Epithelial cell of esophagus (primary cell): Measurements from ENCODE around the gene EVC.

ENCODE experiments used
- DNase-seq: peaks from one replicate; pipeline ENCODE4 v3.0.0; 2010; ENCODE audit warnings: low read depth
- H3K4me3 ChIP-seq: 2 replicates; pipeline ENCODE4 v1.5.1; 2011; ENCODE audit warnings: mild to moderate bottlenecking, low read length, control low read depth
- CTCF ChIP-seq: IDR thresholded peaks from 2 replicates; pipeline ENCODE4 v1.5.1; 2011; ENCODE audit warnings: low read depth, mild to moderate bottlenecking, low read length, control low read depth, inconsistent platforms; ENCODE audit not compliant: insufficient read depth; ENCODE audit errors: missing control alignments

The EVC gene

GRCh38 chr4:5730436-5730835 is 19.4 kb downstream of the EVC start:
- no peak for DNase-seq
- TF ChIP-seq CTCF = no peak
- H3K4me3 ChIP-seq = no peak overlapping the region

- no peak overlapping the region for H3K4me3 ChIP-seq
- TF ChIP-seq CTCF = no peak
- DNase-seq = peak; percentile 35
Measured at GRCh38 chr4:5730993-5731990, 20.3 kb downstream of the EVC start.

GRCh38 chr4:5732158-5732557 is 21.2 kb downstream of the EVC start:
- no peak overlapping the region for H3K4me3 ChIP-seq
- TF ChIP-seq CTCF = no peak
- DNase-seq = no peak

- no peak for DNase-seq
- H3K4me3 ChIP-seq = no peak overlapping the region
- TF ChIP-seq CTCF = no peak
Measured at GRCh38 chr4:5734853-5735252, 23.9 kb downstream of the EVC start.

- TF ChIP-seq CTCF = no peak
- no peak overlapping the region for H3K4me3 ChIP-seq
Measured at GRCh38 chr4:5735463-5735862, 24.5 kb downstream of the EVC start.

GRCh38 chr4:5738061-5738460 is 27.1 kb downstream of the EVC start:
- TF ChIP-seq CTCF = no peak
- H3K4me3 ChIP-seq = no peak overlapping the region
- no peak for DNase-seq

More at GRCh38 chr4:5735463-5735862, 24.5 kb downstream of the EVC start:
- no peak for DNase-seq
